Measurements from ENCODE around the gene SLC38A7.
"Not testable (repeated sequence)": the region's sequence is repeated elsewhere in the genome, so short reads cannot be mapped to it uniquely, and the experiment has no call there.

The SLC38A7 gene

DNA sequence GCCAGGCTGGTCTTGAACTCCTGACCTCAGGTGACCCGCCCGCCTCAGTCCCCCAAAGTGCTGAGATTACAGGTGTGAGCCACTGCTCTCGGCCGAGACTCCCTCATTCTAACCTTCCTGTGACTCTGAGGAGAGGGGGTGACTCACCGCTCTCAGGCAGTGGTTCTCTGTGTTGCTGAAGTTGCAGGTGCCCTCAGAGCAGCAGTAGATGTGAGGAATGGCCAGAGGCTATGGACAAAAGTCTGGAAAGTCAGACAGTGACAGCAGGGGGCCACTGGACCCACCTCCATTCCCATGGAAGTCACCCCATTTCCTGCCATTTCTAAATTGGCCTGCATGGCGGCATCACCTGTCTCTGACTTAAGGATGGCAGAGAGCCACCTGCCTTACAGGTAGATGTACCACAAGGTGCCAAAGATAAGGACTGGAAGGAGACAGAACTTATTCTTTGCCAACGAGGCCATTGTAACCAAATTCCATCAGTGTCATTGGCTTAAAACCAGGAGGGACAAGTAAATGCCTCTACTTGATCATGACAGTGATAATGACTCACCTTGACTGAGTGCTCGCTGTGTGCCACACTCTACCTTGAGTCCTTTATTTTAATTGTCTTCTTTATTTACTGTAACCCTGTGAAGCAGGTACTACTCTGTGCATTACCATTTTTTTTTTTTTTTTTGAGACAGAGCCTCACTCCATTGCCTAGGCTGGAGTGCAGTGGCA is 39.6 kb downstream of the SLC38A7 start:
- TF ChIP-seq, protein P1, sequence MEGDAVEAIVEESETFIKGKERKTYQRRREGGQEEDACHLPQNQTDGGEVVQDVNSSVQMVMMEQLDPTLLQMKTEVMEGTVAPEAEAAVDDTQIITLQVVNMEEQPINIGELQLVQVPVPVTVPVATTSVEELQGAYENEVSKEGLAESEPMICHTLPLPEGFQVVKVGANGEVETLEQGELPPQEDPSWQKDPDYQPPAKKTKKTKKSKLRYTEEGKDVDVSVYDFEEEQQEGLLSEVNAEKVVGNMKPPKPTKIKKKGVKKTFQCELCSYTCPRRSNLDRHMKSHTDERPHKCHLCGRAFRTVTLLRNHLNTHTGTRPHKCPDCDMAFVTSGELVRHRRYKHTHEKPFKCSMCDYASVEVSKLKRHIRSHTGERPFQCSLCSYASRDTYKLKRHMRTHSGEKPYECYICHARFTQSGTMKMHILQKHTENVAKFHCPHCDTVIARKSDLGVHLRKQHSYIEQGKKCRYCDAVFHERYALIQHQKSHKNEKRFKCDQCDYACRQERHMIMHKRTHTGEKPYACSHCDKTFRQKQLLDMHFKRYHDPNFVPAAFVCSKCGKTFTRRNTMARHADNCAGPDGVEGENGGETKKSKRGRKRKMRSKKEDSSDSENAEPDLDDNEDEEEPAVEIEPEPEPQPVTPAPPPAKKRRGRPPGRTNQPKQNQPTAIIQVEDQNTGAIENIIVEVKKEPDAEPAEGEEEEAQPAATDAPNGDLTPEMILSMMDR (conservative IDR thresholded peaks at IDR 0.05; ENCODE audit: low read depth, low read length), result no peak
- DNase-seq (ENCODE audit: low read depth), result no peak
- no peak overlapping the region for H3K4me3 ChIP-seq (ENCODE audit: low read length)

DNA sequence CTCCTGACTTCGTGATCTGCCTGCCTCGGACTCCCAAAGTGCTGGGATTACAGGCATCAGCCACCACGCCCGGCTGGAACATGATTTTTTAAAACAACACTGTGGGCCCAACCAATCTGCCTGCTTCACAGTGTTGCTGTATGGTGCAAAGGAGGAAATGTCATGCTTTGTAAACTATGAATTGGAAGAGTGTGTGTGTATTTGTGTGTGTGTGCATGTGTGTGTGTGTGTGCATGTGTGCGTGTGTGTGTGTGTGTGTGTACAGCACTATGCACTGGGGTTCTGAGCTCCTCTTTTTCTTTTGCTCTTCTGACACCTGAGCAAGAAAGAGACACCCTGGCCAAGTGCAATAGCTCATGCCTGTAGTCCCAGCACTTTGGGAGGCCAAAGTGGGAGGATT is 40.5 kb downstream of the SLC38A7 start:
- H3K4me3 ChIP-seq (ENCODE audit: low read length), result no peak overlapping the region
- TF ChIP-seq, protein P1 (conservative IDR thresholded peaks at IDR 0.05; ENCODE audit: low read depth, low read length), result no peak
- DNase-seq (ENCODE audit: low read depth), result no peak

DNA sequence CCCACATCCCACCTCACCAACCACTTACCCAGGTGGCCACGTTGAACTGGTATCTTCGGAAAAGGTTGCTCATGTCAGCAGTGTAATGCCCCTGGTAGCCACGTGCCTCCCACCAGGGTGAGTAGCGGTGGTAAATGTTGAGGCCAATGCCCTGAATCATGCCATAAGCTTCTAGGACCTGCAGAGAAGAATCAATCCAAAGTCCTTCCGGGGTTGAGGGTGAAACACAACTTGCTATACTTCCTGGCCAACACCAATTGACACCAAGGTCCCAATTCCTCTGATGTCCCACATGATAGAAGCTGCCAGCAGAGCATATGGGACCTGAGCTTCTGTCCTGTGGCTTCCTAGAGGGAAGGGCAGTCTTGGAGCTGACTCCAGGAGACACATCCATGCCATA is 43.6 kb downstream of the SLC38A7 start:
- TF ChIP-seq, protein P1 (conservative IDR thresholded peaks at IDR 0.05; ENCODE audit: low read depth, low read length), result no peak
- no peak for DNase-seq (ENCODE audit: low read depth)
- no peak overlapping the region for H3K4me3 ChIP-seq (ENCODE audit: low read length)

DNA sequence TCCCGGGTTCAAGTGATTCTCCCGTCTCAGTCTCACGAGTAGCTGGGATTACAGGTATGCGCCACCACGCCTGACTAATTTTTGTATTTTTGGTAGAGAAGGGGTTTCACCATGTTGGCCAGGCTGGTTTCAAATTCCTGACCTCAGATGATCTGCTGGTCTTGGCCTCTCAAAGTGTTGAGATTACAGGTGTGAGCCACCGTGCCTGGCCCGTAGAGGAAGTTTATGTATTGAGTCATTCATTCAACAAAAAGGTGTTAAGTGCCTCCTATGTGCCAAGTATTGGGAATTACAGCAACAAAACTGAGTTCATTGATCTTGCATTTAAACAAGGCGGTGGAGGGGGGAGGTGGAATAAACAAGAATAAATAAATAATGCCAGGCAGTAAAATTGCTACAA is 44.7 kb downstream of the SLC38A7 start:
- no peak overlapping the region for H3K4me3 ChIP-seq (ENCODE audit: low read length)
- TF ChIP-seq, protein P1 (conservative IDR thresholded peaks at IDR 0.05; ENCODE audit: low read depth, low read length), result no peak
- no peak for DNase-seq (ENCODE audit: low read depth)

DNA sequence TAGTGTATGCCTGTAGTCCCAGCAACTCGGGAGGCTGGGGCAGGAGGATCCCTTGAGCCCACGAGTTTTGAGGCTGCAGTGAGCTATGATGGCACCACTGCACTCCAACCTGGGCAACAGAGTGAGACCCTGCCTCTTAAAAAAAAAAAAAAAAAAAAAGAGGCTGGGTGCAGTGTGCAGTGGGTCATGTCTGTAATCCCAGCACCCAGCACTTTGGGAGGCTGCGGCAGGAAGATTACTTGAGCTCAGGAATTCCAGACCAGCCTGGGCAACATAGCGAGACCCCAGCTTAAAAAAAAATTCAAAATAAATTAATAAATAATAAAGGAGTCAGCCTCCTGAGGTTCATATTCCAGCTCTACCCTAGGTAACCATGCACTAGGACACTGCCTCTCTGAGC is 45.3 kb downstream of the SLC38A7 start:
- TF ChIP-seq, protein P1 (conservative IDR thresholded peaks at IDR 0.05; ENCODE audit: low read depth, low read length), result no peak
- DNase-seq (ENCODE audit: low read depth), result no peak
- H3K4me3 ChIP-seq (ENCODE audit: low read length), result no peak overlapping the region

DNA sequence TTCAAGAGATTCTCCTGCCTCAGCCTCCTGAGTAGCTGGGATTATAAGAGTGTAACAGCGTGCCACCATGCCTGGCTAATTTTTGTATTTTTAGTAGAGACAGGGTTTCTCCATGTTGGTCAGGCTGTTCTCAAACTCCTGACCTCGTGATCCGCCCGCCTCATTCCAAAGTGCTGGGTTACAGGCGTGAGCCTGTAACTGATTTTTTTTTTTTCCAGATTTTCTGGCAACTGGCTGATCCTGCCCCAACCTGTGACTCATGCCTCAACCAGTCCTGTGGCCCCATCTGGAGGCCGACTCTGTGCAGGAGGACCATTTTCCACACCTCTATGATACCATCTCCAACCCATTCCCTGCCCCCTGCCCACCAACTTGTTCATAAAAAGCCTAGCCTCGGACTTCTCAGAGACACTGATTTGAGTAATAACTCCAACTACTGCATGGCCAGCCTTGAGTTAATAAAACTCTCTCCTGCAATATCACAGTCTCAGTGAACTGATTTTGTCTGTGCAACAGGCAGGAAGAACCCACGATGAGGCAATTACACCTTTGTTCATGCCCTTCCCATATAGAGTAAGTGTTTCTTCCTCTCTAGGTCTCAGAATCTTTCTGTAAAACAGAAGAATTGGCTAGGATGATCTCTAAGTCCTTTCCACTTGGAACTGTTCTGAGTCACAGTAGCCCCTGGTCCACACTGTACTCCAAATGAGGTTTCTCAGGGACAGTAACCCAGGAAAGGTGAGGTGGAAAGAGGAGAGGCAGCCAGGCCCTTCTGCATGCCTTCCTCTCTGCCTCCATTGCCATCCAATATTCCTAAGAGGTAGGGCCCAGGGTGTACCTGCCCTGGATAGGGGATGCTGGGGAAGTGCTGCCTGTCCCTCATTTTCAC is 46.2 kb downstream of the SLC38A7 start:
- H3K4me3 ChIP-seq (ENCODE audit: low read length), result no peak overlapping the region
- peak; percentile 76 for DNase-seq (ENCODE audit: low read depth)
- TF ChIP-seq, protein P1 (conservative IDR thresholded peaks at IDR 0.05; ENCODE audit: low read depth, low read length), result peak; percentile 63

DNA sequence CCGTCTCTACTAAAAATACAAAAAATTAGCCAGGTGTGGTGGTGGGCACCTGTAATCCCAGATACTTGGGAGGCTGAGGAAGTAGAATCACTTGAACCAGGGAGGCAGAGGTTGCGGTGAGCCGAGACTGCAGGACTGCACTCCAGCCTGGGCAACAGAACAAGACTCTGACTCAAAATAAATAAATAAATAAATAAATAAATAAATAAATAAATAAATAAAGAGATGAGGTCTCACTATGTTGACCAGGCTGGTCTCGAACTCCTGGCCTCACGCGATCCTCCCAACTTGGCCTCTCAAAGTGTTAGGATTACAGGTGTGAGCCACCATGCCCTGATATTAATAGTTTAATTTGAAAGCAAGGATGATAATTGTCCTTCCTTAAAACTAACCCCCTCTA is 47.5 kb downstream of the SLC38A7 start:
- DNase-seq (ENCODE audit: low read depth); H3K4me3 ChIP-seq (ENCODE audit: low read length): not testable (repeated sequence)
